GM19372 (cell line): ENCODE data around the gene PTOV1.
A peak's percentile ranks its signal among the peaks of the same experiment; 100 is the strongest.

Source experiments
- ATAC-seq: cut with Tn5 transposase; IDR thresholded peaks from one replicate; pipeline ENCODE4 v1.9.1; 2021; ENCODE audit warnings: mild to moderate bottlenecking, low read depth, moderate library complexity; ENCODE audit not compliant: unreplicated experiment

The PTOV1 gene

DNA sequence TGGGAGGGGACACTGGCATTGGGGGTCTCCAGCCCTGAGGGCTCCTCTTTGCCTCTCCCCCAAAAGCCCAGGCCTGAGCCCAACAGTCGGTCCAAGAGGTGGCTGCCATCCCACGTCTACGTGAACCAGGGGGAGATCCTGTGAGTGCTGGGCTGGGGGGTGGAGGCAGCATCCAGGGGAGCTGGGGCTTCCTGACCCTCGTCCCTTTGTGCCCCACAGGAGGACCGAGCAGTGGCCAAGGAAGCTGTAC is 6.8 kb downstream of the PTOV1 start:
- ATAC-seq: no peak

DNA sequence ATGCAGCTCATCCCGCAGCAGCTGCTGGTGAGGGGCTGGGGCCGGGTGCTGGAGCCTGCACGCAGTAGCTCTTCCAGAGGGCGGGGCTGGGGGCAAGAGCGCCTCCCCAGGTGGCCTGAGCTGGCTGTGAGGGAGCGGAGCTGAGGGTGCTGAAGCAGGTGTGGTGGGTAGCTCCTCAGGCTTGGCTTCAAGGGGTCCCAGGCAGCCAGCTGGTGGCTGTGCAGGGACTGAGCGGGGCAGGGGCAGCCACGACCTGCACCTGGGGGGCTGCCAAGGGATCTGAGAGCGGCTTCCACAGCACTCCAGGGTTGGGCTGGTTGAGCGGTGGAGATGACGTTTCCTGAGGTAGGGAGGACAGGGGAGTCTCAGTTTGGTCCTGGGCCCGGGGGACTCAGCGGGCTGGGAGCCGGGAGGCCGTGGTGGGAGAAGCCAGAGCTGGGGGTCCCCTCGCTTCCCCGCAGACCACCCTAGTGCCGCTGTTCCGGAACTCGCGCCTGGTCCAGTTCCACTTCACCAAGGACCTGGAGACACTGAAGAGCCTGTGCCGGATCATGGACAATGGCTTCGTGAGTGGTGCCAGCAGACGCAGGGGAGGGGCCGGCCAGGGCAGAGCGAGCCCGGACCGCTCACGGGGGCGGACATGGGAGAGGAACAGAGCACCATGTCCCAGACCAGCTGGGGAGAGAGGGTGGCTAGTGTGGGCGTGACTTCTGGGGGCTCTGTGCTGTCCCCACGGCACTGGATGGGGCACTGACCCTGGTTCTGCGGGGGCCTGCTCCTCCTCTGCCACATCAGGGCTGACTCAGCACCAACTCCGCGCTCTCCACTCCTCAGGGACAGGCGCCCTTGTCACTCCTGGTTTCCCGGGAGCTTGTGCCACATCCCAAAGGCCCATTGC is 7.4 kb downstream of the PTOV1 start:
- no peak for ATAC-seq

GRCh38 chr19:49859682-49860335 is 8.8 kb downstream of the PTOV1 start:
- no peak for ATAC-seq

DNA sequence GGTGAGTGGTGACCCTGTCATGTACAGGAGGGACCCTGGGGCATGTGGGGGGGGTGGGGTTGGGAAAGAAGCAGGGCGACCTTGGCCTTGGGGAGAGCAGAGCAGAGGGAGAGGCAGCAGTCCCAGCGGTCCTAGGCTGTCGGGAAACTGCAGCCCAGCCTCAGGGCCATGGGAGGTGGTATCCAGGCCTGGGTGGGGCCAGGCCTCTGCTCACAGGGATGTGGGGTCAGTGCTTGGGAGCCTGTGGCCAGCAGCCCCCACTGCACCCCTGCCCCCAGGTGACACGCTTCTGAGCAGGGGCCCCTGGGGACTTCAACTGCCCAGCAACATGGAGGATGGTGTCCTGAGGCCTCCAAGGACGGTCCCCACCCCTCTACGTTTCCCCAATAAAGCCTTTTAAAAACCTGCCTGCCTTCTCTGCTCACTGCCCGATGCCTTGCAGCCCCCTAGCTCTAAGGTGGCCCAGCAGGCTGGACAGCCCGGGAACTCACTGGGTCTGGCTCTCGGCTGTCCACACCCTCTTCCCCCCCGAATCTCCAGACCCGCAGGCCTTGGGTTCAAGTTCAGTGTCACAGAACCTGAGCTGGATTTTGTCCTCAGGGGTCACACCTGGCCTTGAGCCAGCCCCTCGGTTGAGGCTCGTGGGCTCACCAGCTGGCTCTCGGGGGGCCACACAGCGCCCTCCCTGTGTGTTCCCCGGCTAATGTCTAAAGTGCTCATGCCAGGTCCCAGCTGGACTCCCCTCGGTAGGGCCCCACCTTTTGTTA is 9.6 kb downstream of the PTOV1 start:
- ATAC-seq: no peak

- ATAC-seq: no peak
Observed at GRCh38 chr19:49861107-49861506, 10.1 kb downstream of the PTOV1 start.

- no peak for ATAC-seq
Observed at GRCh38 chr19:49861541-49862378, 10.8 kb downstream of the PTOV1 start.

DNA sequence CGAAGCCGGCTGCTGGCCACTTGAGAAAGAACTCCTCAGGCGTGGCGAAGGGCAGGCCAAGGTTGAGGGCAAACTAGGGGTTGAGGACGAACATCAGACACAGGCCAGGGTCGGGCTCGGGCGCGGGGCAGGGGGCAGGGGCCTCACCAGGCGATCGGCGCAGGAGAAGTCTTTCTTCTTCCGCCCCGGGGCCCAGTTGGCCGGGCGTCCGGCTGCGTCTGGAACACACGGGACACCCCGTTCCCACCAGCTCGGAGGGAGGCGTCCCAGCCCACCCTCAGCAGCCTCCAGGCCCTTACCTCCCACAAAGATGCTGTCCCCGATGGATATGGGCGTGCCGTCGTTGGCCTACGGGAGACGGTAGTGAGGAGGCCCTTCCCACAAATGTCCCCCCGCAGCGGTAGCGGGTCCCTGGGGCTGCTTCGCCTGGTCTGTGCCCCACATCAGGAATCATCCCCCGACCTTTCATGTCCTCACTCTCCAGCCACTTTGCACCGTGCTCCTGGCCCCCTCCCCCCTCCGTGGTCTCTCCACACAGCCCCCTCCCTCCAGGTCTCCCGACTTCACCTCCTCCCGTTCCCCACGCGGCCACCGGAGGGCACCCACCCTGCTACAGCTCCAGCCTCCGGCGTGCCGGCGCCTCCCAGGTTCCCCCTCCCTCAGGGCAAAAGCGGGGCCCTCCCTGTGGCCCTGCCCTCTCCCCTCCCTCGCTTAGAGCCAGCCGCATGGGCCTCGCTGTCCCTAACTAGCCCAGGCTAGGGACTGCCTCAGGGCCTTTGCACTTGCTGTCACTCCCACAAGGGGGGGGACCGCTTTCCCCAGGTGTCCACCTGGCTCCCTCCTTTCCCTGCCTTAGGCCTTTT is 11.7 kb downstream of the PTOV1 start:
- ATAC-seq: no peak

DNA sequence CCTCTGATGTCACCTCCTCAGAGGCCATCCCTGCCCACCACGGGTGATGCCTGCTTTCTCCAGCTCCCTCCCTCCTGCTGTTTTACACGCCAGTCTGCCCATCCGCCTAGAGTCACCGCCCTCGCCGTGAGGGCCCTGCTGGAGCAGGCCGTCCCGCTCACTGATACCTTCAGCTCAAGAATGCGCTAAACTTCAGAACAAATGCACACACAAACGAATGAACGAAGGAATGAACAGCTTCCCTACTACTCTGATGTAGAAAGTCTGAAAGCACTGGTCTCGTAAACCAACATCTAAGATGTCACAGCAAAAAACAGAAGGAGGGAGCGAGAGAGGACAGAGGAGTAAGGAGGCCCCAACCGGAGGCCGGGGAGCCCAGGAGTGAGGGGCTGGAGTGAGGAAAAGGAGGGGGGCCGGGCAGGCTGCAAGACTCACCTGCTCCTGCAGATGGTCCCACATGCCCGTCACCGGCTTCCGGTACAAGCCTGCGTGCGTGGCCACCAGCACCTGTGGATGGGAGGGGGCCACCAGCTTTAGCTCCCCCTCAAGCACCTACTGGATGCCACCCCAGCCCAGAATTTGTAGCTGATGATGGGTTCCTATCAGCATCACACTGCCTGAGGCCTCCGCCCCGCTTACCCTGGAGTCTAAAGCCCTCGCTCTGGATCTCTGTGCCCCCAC is 12.4 kb downstream of the PTOV1 start:
- no peak for ATAC-seq

GRCh38 chr19:49863935-49864320 is 13.0 kb downstream of the PTOV1 start:
- no peak for ATAC-seq

- no peak for ATAC-seq
Observed at GRCh38 chr19:49864890-49865289, 13.9 kb downstream of the PTOV1 start.

GRCh38 chr19:49866933-49867782 is 16.2 kb downstream of the PTOV1 start, which contains the start of gene PNKP:
Gene PNKP (minus strand): TSS chr19:49867576. CDS start chr19:49867204, 372 bp downstream.
- peak; percentile 39 for ATAC-seq

DNA sequence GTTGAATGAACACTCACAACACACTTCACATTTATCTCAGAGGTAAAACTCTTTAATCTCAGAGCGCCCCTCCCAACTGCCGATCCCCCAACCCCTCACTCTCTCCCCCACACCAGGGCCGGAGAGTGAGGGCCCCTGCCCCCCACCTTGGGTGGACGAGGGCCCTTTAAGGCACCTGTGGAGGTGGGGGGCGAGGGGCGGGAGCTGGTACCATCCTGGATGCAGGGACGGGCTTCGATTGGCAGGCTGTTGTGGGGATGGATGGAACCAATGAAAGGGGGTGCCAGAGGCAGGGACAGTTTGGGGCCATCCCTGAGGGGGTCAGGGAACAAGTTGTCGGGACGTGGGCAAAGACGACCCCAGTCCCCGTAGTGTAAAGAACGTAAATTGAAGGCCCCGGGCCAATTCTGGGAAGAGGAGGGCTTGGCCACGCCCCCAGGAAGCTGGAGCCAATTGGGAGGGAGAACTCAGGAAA is 18.1 kb downstream of the PTOV1 start:
- ATAC-seq: peak; percentile 6

GRCh38 chr19:49869484-49870308 is 18.7 kb downstream of the PTOV1 start:
- peak; percentile 62 for ATAC-seq

- no peak for ATAC-seq
Observed at GRCh38 chr19:49870309-49870901, 19.4 kb downstream of the PTOV1 start.

DNA sequence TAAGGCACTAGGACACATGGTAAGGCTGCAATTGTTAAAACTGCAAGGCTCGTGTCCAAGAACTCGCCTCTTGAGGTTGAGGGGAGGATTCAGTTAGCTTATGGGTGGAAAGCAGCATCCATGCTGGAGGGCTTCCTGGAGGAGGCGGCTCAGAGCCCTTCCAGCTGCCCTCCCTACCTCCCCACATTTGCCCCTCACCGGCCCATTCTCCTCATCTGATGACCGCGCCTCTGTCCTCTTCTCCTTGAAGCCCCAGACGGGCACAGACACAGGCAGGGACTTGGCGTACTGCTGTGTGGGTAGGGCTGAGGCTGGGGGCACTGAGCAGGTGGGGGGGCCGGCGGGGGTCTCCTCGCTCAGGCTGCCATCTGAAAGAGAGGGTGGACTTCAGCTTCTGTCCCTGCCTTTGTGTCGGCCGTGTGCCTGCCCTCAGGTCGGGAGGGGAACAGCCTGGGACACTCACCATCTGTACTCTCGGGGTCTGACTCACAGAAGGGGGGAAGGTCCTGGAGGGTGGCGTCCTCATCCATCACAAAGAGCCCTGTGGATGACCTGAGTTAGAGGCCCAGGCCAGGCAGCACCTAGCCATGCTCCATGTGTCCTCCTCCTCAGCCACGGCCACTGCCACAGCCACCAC is 20.5 kb downstream of the PTOV1 start:
- no peak for ATAC-seq
